ENCODE results near the gene CFAP74. TPM values are rescaled to one million over a fixed set of nuclear protein-coding genes. Genes with fewer than 3 reads are reported as not detected.

The CFAP74 gene
- total and polyA plus RNA-seq, 5 donors from 2014 or later: not detected

DNA sequence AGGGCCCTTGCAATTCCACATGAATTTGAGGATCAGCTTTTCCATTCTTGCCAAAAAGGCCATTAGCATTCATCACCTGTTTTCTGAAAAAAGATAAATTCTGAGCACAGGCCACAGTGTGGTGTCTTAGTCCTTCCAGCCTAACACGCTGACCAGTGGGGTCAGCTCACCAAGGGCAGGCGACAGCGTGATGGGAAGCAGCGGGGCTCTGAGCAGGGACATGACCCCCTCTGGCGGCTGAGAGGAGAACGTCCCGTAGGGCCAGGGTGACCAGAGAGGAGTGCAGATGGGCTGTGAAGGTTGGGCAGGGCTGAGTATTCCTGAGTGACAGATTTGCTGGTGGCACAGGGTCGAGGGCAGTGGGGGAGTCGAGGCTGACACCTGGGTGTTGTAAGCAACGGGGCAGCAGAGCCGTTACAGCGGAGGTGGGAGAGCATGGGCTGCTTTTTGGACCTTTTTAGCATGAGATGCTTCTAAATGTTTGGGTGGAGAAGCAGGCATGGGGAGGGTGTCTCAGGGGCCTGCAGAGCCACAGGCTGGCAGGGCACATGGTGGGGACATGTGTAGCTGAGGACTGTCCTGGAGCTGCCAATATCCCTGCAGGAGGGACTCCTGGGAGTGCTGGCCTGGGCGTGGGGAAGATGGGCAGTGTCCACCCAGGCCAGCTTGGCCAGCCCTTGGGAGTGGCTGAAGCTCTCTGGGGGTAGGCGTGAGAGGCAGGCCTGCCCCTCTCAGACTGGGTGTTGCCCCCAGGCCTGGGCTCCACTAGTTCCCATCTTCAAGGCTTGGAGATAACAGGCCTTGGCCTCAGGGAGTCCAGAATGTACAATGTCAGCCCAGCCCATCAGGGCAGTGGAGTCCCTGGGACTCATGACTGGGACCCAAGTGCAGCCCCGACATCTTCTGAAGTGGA lies 97.1 kb downstream of the CFAP74 start:
- no peaks in the 10 kb centered on the region for H3K27me3 ChIP-seq (ENCODE audit: control insufficient read depth, insufficient read depth, low read length)
- peak; percentile 17 to 18 for ATAC-seq (ENCODE audit: low read depth in 2 of 2)
- H3K9me3 ChIP-seq (ENCODE audit: control insufficient read depth in 2 of 2, low read length in 2 of 2): no peaks in the 10 kb centered on the region
- no peak overlapping the region for H3K27ac ChIP-seq (ENCODE audit: insufficient read depth, low read length, poor library complexity, severe bottlenecking)
- peak overlapping the region; percentile 10 to 84 (median 33) for H3K27ac Mint-ChIP-seq
- no peak overlapping the region for H3K4me3 ChIP-seq (ENCODE audit: low read depth, low read length)
- DNase-seq: peak; percentile 48 to 66 (median 54)
- peaks cover 0 to 2% (median 0%) of the 10 kb centered on the region in 7 donors for H3K9me3 Mint-ChIP-seq
- peaks cover 14% of the 10 kb centered on the region for H3K4me1 ChIP-seq (ENCODE audit: control insufficient read depth, insufficient read depth, low read length, poor library complexity, severe bottlenecking)
- H3K4me3 Mint-ChIP-seq: peak overlapping the region; percentile 65 to 79 (median 74)
- no peaks in the 10 kb centered on the region for H3K36me3 ChIP-seq (ENCODE audit: control insufficient read depth, insufficient read depth, low read length)
- peaks cover 0 to 20% (median 10%) of the 10 kb centered on the region in 4 donors for H3K4me1 Mint-ChIP-seq
- no peaks in the 10 kb centered on the region for H3K27me3 Mint-ChIP-seq
- no peaks in the 10 kb centered on the region for H3K36me3 Mint-ChIP-seq

DNA sequence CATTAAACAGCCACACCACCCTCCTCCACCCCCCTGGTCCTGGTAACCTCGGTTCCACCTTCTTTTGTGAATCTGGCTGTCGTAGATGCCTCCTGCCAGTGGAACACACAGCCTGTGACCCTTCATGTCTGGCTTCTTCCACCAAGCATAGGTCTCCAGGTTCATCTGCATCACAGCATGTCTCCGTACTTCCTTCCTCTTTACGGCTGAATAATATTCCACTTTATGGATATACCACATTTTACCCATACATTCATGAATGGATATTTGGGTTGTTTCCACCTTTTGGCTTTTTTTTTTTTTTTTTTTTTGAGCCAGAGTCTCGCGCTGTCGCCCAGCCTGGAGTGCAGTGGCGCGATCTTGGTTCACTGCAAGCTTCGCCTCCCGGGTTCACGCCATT lies 100.4 kb downstream of the CFAP74 start:
- Histone ChIP-seq H3K4me1 (ENCODE audit: control insufficient read depth, insufficient read depth, low read length, poor library complexity, severe bottlenecking) (peaks cover 15% of the 10 kb centered on the region), H3K4me3 (ENCODE audit: low read depth, low read length) (no peak overlapping the region), H3K9me3 (ENCODE audit: control insufficient read depth in 2 of 2, low read length in 2 of 2) (no peaks in the 10 kb centered on the region), H3K27ac (ENCODE audit: insufficient read depth, low read length, poor library complexity, severe bottlenecking) (no peak overlapping the region), H3K27me3 (ENCODE audit: control insufficient read depth, insufficient read depth, low read length) (no peaks in the 10 kb centered on the region), H3K36me3 (ENCODE audit: control insufficient read depth, insufficient read depth, low read length) (no peaks in the 10 kb centered on the region)
- peaks cover 0 to 2% (median 0%) of the 10 kb centered on the region in 7 donors for H3K9me3 Mint-ChIP-seq
- H3K4me3 Mint-ChIP-seq: no peak overlapping the region
- H3K27me3 Mint-ChIP-seq: no peaks in the 10 kb centered on the region
- ATAC-seq (ENCODE audit: low read depth in 2 of 2) (no peak), DNase-seq (no peak)
- H3K36me3 Mint-ChIP-seq: no peaks in the 10 kb centered on the region
- peaks cover 0 to 14% (median 6%) of the 10 kb centered on the region in 4 donors for H3K4me1 Mint-ChIP-seq
- no peak overlapping the region for H3K27ac Mint-ChIP-seq

DNA sequence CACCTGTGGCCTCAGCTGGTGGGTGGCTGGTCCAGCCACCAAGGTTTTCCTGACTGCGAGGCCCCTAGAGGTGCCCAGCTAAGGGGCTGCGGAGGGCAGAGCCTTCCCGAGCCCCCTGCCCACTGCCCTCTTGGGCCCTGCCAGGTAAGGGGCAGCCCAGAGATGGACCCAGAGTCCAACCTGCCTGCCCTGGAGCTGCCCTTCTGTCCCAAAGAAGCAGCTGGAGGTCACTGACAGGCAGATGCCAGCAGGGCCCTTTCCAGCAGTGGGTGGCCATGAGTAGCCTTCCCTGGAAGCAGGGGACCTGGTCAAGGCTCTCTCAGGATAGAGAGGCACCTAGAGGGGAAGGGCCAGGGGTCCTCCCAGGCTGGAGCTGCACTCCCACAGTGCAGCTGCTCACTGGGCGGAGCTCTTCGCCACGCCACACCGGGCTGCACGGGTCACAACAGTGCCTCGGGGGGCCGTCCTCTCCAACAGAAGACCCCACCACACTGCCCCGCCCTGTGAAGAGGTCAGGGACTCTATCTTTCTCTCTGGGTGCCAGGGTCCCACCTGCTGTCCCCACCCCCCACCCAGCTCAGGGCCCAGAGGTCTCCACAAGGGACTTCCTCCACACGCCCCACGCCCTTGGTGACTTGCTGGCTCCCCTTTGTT lies 101.8 kb downstream of the CFAP74 start:
- Mint-ChIP-seq H3K27me3 (no peaks in the 10 kb centered on the region), H3K27ac (no peak overlapping the region), H3K4me1 (peaks cover 0 to 11% (median 6%) of the 10 kb centered on the region in 4 donors), H3K9me3 (peaks cover 0 to 2% (median 0%) of the 10 kb centered on the region in 7 donors), H3K36me3 (no peaks in the 10 kb centered on the region), H3K4me3 (no peak overlapping the region)
- H3K27me3 ChIP-seq (ENCODE audit: control insufficient read depth, insufficient read depth, low read length): no peaks in the 10 kb centered on the region
- DNase-seq (no peak), ATAC-seq (ENCODE audit: low read depth in 2 of 2) (no peak)
- no peak overlapping the region for H3K27ac ChIP-seq (ENCODE audit: insufficient read depth, low read length, poor library complexity, severe bottlenecking)
- peaks cover 11% of the 10 kb centered on the region for H3K4me1 ChIP-seq (ENCODE audit: control insufficient read depth, insufficient read depth, low read length, poor library complexity, severe bottlenecking)
- H3K36me3 ChIP-seq (ENCODE audit: control insufficient read depth, insufficient read depth, low read length): no peaks in the 10 kb centered on the region
- H3K9me3 ChIP-seq (ENCODE audit: control insufficient read depth in 2 of 2, low read length in 2 of 2): no peaks in the 10 kb centered on the region
- no peak overlapping the region for H3K4me3 ChIP-seq (ENCODE audit: low read depth, low read length)

DNA sequence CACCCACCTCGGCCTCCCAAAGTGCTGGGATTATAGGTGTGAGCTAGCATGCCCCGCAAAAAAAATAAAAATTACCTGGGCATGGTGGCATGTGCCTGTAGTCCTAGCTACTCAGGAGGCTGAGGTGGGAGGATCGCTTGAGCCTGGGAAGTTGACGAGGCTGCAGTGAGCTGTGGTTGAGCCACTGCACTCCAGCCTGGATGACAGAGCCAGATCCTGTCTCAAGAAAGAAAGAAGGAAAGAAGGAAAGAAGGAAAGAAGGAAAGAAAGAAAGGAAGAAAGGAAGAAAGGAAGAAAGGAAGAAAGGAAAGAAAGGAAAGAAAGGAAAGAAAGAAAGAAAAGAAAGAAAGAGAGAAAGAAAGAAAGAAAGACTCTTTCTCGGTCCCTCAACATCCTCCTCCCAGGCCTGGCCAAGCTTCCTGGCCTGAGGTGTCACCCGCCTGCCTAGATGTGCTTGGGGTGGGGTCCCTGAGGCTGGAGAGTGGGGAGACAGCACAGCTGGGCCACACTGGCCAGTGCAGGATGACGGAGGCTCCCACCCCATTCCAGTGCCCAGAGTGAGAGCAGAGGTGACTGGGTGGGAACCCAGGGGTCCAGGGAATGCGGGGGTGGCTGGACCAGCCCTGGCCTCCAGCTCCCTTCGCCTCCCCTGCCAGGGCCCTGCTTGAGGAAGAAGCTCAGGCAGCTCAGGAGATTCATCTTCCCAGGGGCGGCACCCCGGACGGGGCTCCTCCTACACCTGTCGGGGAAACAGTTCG lies 102.5 kb downstream of the CFAP74 start:
- Mint-ChIP-seq H3K4me3 (no peak overlapping the region), H3K9me3 (peaks cover 0 to 2% (median 0%) of the 10 kb centered on the region in 7 donors), H3K36me3 (no peaks in the 10 kb centered on the region), H3K27me3 (no peaks in the 10 kb centered on the region), H3K27ac (no peak overlapping the region), H3K4me1 (peaks cover 0 to 8% (median 2%) of the 10 kb centered on the region in 4 donors)
- Histone ChIP-seq H3K27me3 (ENCODE audit: control insufficient read depth, insufficient read depth, low read length) (no peaks in the 10 kb centered on the region), H3K27ac (ENCODE audit: insufficient read depth, low read length, poor library complexity, severe bottlenecking) (no peak overlapping the region), H3K36me3 (ENCODE audit: control insufficient read depth, insufficient read depth, low read length) (no peaks in the 10 kb centered on the region), H3K9me3 (ENCODE audit: control insufficient read depth in 2 of 2, low read length in 2 of 2) (no peaks in the 10 kb centered on the region), H3K4me3 (ENCODE audit: low read depth, low read length) (no peak overlapping the region), H3K4me1 (ENCODE audit: control insufficient read depth, insufficient read depth, low read length, poor library complexity, severe bottlenecking) (peaks cover 5% of the 10 kb centered on the region)
- DNase-seq: no peak
- ATAC-seq (ENCODE audit: low read depth in 2 of 2): no peak

DNA sequence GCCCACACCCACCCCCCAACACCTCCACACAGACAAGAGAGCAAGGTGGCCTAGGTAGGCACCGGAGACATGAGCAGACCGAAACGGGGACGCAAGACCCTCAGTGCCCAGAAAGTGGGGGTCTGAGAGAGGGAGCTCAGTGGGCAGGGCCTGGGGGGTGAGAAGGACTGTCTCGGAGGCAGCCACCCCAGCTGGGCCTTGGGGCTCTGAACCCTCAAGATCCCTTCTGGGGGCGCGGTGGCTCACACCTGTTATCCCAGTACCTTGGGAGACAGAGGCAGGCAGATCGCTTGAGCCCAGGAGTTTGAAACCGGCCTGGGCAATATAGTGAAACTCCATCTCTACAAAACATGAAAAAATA lies 103.6 kb downstream of the CFAP74 start:
- peaks cover 0 to 2% (median 0%) of the 10 kb centered on the region in 7 donors for H3K9me3 Mint-ChIP-seq
- H3K36me3 Mint-ChIP-seq: no peaks in the 10 kb centered on the region
- DNase-seq (no peak), ATAC-seq (ENCODE audit: low read depth in 2 of 2) (no peak)
- Histone ChIP-seq H3K36me3 (ENCODE audit: control insufficient read depth, insufficient read depth, low read length) (no peaks in the 10 kb centered on the region), H3K27ac (ENCODE audit: insufficient read depth, low read length, poor library complexity, severe bottlenecking) (no peak overlapping the region), H3K27me3 (ENCODE audit: control insufficient read depth, insufficient read depth, low read length) (no peaks in the 10 kb centered on the region), H3K4me1 (ENCODE audit: control insufficient read depth, insufficient read depth, low read length, poor library complexity, severe bottlenecking) (peaks cover 11% of the 10 kb centered on the region), H3K4me3 (ENCODE audit: low read depth, low read length) (no peak overlapping the region), H3K9me3 (ENCODE audit: control insufficient read depth in 2 of 2, low read length in 2 of 2) (no peaks in the 10 kb centered on the region)
- H3K4me3 Mint-ChIP-seq: no peak overlapping the region
- peak overlapping the region in 1 of 3 donors; percentile 46 for H3K27ac Mint-ChIP-seq
- no peaks in the 10 kb centered on the region for H3K27me3 Mint-ChIP-seq
- peaks cover 0 to 16% (median 5%) of the 10 kb centered on the region in 4 donors for H3K4me1 Mint-ChIP-seq

DNA sequence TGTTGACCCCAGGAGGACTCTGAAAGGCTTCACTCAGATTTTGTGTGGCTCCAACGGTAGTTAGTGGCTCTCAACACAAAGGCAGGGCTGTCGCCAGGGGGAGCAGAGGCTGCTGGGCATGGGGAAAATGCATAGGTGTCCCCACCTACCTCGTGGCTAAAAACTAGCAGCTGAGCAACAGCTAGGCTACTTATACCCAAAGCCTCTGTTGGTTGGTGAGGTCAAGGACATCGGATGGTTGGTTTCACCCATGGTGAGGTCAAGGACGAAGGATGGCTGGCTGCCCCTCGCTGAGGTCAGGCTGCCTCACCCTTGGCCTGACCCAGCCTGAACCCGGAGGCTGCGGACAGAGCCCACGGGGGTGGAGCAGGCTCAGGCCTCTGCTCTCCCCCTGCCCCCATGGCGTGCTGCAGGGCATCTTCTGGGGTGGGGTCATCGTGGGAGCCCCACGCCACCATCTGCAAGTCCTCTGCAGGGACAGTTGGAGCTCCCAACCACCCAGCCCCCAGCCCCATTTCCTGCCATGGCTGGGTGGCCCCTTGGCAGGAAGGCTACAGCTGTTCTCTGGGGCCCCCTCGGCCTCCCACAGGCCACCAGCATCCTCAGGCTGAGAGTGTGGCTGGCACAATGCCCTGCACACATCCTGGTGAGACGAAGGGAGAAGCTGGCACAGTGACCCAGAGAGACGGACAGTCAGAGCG lies 104.2 kb downstream of the CFAP74 start:
- peak overlapping the region in 1 of 3 donors; percentile 46 for H3K27ac Mint-ChIP-seq

More for the DNA sequence above, 104.2 kb downstream of the CFAP74 start:
- Histone ChIP-seq H3K27ac (ENCODE audit: insufficient read depth, low read length, poor library complexity, severe bottlenecking) (no peak overlapping the region), H3K27me3 (ENCODE audit: control insufficient read depth, insufficient read depth, low read length) (no peaks in the 10 kb centered on the region), H3K36me3 (ENCODE audit: control insufficient read depth, insufficient read depth, low read length) (no peaks in the 10 kb centered on the region), H3K4me3 (ENCODE audit: low read depth, low read length) (no peak overlapping the region), H3K9me3 (ENCODE audit: control insufficient read depth in 2 of 2, low read length in 2 of 2) (no peaks in the 10 kb centered on the region), H3K4me1 (ENCODE audit: control insufficient read depth, insufficient read depth, low read length, poor library complexity, severe bottlenecking) (peaks cover 17% of the 10 kb centered on the region)
- DNase-seq (peak in 1 of 3 donors; percentile 55), ATAC-seq (ENCODE audit: low read depth in 2 of 2) (peak; percentile 16 to 40)
- peaks cover 0 to 2% (median 0%) of the 10 kb centered on the region in 7 donors for H3K9me3 Mint-ChIP-seq
- peaks cover 0 to 21% (median 10%) of the 10 kb centered on the region in 4 donors for H3K4me1 Mint-ChIP-seq
- no peaks in the 10 kb centered on the region for H3K36me3 Mint-ChIP-seq
- H3K27me3 Mint-ChIP-seq: no peaks in the 10 kb centered on the region
- H3K4me3 Mint-ChIP-seq: peak overlapping the region in 1 of 4 donors; percentile 11
